Large intestine (tissue), 3 donors: ENCODE results near the gene SPIB. TPM values are rescaled to one million over a fixed set of nuclear protein-coding genes. Genes with fewer than 3 reads are reported as not detected.
"Not testable (repeated sequence)": the region's sequence is repeated elsewhere in the genome, so short reads cannot be mapped to it uniquely, and the experiment has no call there.

Experiments used
- DNase-seq, 2 donors: peaks; one replicate each; pipeline versions ENCODE4 v3.0.0 to v3.0.0-alpha.2; 2013
- H3K27ac ChIP-seq: one replicate; pipeline ENCODE4 v1.5.1; 2013; ENCODE audit warnings: low read length
- H3K27me3 ChIP-seq: 2 replicates; pipeline ENCODE4 v1.6.1; 2013; ENCODE audit warnings: low read length; ENCODE audit not compliant: control insufficient read depth, insufficient read depth
- H3K36me3 ChIP-seq: 2 replicates; pipeline ENCODE4 v1.6.1; 2013; ENCODE audit warnings: low read length; ENCODE audit not compliant: control insufficient read depth, insufficient read depth
- H3K4me1 ChIP-seq: one replicate; pipeline ENCODE4 v1.6.1; 2013; ENCODE audit warnings: low read length; ENCODE audit not compliant: control insufficient read depth, insufficient read depth
- H3K4me3 ChIP-seq: one replicate; pipeline ENCODE4 v1.5.1; 2013; ENCODE audit warnings: low read length
- H3K9me3 ChIP-seq: one replicate; pipeline ENCODE4 v1.6.1; 2013; ENCODE audit warnings: mild to moderate bottlenecking, low read depth, low read length, moderate library complexity; ENCODE audit not compliant: control insufficient read depth
- WGBS: methylation state at CpG from one replicate; pipeline ENCODE4 v1.1.5; 2013; ENCODE audit warnings: low lambda C conversion rate; ENCODE audit not compliant: insufficient coverage; 5-methylcytosine and 5-hydroxymethylcytosine counted together
- polyA plus RNA-seq: library from polyadenylated mRNA; unstranded; fragments of 120-200 nt; gene quantifications from one replicate; pipeline ENCODE4 v1.2.1, GENCODE V29; 2013

SPIB gene
- polyA plus RNA-seq, 1 donor, result 13.5 TPM

DNA sequence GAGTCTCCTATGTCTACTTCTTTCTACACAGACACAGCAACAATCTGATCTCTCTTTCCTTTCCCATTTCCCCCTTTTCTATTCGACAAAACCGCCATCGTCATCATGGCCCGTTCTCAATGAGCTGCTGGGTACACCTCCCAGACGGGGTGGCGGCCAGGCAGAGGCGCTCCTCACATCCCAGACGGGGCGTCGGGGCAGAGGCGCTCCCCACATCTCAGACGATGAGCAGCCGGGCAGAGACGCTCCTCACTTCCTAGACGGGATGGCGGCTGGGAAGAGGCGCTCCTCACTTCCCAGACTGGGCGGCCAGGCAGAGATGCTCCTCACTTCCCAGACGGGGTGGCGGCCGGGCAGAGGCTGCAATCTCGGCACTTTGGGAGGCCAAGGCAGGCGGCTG lies 27.8 kb upstream of the SPIB start:
- DNase-seq, H3K4me3 ChIP-seq, H3K27me3 ChIP-seq, H3K27ac ChIP-seq, H3K4me1 ChIP-seq, H3K9me3 ChIP-seq, H3K36me3 ChIP-seq: not testable (repeated sequence)
- 100% methylated on average over 5 of the region's 23 CpGs for WGBS

DNA sequence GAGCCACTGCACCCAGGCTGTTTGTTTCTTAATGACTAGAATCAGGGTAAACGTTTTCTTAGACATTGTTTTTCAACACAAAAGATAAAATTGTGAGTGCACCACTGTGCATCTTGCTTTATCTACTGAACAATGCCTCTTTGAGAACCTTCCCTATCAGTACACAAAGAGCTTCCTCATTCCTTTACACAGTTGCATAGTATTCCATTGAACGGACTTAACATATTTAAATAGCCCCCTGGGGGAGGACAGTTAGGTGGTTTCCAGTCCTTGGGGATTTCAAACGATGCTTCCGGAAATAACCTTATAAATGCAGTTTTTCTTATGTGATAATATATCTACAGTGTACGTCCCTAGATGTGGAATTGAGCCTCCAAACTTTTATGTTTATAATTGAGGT lies 26.0 kb upstream of the SPIB start:
- Histone ChIP-seq H3K9me3 (peaks cover 3% of the 10 kb centered on the region), H3K36me3 (peaks cover 3% of the 10 kb centered on the region)
- no CpG with 5 or more reads among the region's 5 CpGs for WGBS

DNA sequence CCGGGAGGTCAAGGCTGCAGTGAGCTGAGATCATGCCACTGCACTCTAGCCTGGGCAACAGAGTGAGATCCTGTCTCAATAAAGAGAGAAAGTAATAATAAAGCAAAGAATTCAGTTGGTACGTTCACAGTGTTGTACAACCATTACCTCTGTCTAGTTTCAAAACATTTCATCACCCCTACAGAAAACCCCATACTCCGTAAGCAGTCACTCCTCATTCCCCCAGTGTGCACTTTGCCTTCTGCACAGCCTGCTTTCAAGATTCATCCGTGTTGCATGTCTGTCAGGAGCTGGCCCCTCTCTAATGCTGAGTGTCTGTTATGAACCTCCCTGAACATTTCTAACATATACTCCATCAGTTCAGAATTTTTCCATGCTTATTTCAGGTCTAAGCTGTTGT lies 25.1 kb upstream of the SPIB start:
- Histone ChIP-seq H3K9me3 (peaks cover 4% of the 10 kb centered on the region), H3K36me3 (peaks cover 2% of the 10 kb centered on the region), H3K27ac (no peak overlapping the region), H3K27me3 (no peaks in the 10 kb centered on the region), H3K4me1 (peaks cover 6% of the 10 kb centered on the region), H3K4me3 (no peak overlapping the region)
- WGBS, result no CpG with 5 or more reads among the region's 4 CpGs
- DNase-seq, result no peak

More for the DNA sequence above, 26.0 kb upstream of the SPIB start:
- Histone ChIP-seq H3K27ac (no peak overlapping the region), H3K4me3 (no peak overlapping the region), H3K4me1 (peaks cover 6% of the 10 kb centered on the region), H3K27me3 (no peaks in the 10 kb centered on the region)
- no peak for DNase-seq

DNA sequence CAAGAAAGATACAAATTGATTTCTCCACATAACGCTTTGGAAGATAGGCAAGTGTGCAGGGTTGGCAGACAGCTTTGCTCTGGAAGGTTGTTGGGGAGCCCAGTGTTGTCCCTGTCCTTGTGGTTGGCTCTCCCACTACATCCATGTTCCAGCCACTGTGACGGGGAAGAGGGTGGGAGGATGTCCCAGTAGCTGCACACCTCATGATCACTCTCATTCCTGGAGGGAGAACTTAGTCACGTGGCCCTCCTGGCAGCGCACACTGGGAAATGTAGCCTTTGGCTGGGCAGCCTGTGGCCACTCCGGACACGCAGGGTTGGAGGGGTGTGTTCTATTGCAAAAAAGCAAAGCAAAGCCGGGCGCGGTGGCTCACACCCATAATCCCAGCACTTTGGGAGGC lies 24.7 kb upstream of the SPIB start:
- Histone ChIP-seq H3K27me3 (no peaks in the 10 kb centered on the region), H3K4me1 (peaks cover 6% of the 10 kb centered on the region), H3K4me3 (no peak overlapping the region), H3K9me3 (peaks cover 7% of the 10 kb centered on the region), H3K27ac (no peak overlapping the region), H3K36me3 (peaks cover 6% of the 10 kb centered on the region)
- DNase-seq, result no peak
- WGBS, result no CpG with 5 or more reads among the region's 9 CpGs

DNA sequence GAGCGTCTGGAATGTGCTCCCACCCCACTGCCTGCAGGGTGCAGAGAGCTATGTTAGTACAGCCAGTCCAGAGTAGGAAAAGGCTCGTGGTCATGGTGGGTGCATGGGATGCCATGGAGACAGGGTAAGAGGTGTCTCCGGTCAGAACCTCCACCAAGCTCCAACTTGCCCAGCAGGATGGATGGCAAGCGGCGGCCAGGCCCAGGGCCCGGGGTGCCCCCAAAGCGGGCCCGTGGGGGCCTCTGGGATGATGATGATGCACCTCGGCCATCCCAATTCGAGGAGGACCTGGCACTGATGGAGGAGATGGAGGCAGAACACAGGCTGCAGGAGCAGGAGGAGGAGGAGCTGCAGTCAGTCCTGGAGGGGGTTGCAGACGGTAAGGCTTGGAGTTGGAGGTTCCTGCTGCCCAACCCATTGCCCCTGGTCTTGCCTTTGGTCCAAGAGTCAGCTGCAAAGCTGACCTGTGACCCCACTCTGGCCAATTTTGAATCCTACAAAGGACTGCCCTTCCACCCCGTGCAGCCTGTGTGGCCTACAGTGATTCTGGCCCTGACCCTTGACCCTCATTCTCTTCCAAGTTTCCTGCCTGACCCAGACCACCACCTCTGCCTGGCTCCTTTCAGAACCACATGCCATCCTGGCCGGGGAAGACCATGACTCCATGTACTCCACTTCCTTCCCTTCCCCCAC lies 19.9 kb upstream of the SPIB start:
- peaks cover 4% of the 10 kb centered on the region for H3K9me3 ChIP-seq
- WGBS, result no CpG with 5 or more reads among the region's 13 CpGs
- H3K36me3 ChIP-seq, result peaks cover 11% of the 10 kb centered on the region
- H3K27ac ChIP-seq, result no peak overlapping the region
- peaks cover 6% of the 10 kb centered on the region for H3K4me1 ChIP-seq
- H3K4me3 ChIP-seq, result no peak overlapping the region
- no peak for DNase-seq
- no peaks in the 10 kb centered on the region for H3K27me3 ChIP-seq

DNA sequence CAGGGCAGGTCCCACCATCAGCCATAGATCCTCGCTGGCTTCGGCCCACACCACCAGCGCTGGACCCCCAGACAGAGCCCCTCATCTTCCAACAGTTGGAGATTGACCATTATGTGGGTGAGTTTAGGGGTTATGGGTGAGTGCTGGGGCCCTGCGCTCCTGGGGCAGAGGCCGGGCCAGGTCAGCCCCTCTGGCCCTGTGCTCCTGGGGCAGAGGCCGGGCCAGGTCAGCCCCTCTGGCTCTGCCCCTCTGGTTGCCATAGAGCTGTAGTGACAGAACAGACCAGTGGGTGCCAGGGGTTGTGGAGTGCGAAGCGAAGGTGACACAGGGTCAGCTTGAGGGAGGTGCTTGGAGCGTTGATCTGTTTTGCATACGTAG lies 19.4 kb upstream of the SPIB start:
- WGBS, result no CpG with 5 or more reads among the region's 10 CpGs
- peaks cover 6% of the 10 kb centered on the region for H3K4me1 ChIP-seq

DNA sequence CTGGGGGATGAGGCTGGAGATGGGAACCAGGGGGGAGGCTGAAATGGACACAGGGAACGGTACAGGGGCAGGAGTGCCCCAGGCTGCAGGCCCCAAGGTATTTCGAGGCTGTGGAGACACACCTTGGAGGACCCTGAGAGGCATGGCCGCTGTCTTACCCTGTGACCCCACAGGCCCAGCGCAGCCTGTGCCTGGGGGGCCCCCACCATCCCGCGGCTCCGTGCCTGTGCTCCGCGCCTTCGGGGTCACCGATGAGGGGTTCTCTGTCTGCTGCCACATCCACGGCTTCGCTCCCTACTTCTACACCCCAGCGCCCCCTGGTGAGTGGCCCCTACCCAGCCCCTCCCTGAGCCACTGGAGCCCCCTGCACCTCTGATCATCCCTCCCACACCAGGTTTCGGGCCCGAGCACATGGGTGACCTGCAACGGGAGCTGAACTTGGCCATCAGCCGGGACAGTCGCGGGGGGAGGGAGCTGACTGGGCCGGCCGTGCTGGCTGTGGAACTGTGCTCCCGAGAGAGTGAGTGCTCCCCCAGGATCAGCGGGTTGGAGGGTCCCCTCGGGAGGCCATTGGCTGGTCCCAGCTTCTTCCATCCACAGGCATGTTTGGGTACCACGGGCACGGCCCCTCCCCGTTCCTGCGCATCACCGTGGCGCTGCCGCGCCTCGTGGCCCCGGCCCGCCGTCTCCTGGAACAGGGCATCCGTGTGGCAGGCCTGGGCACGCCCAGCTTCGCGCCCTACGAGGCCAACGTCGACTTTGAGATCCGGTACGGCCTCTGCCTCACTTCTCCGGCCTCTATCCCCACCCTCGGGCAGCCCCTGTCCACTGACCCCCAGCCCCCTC lies 16.9 kb upstream of the SPIB start:
- H3K27me3 ChIP-seq, result no peaks in the 10 kb centered on the region
- H3K4me1 ChIP-seq, result no peaks in the 10 kb centered on the region
- WGBS, result no CpG with 5 or more reads among the region's 48 CpGs
- H3K9me3 ChIP-seq, result peaks cover 4% of the 10 kb centered on the region
- DNase-seq, result no peak
- H3K36me3 ChIP-seq, result peaks cover 11% of the 10 kb centered on the region
- no peak overlapping the region for H3K27ac ChIP-seq
- H3K4me3 ChIP-seq, result no peak overlapping the region

More for the DNA sequence above, 19.4 kb upstream of the SPIB start:
- DNase-seq, result no peak
- H3K9me3 ChIP-seq, result peaks cover 4% of the 10 kb centered on the region
- no peak overlapping the region for H3K27ac ChIP-seq
- peaks cover 11% of the 10 kb centered on the region for H3K36me3 ChIP-seq
- no peaks in the 10 kb centered on the region for H3K27me3 ChIP-seq
- H3K4me3 ChIP-seq, result no peak overlapping the region

DNA sequence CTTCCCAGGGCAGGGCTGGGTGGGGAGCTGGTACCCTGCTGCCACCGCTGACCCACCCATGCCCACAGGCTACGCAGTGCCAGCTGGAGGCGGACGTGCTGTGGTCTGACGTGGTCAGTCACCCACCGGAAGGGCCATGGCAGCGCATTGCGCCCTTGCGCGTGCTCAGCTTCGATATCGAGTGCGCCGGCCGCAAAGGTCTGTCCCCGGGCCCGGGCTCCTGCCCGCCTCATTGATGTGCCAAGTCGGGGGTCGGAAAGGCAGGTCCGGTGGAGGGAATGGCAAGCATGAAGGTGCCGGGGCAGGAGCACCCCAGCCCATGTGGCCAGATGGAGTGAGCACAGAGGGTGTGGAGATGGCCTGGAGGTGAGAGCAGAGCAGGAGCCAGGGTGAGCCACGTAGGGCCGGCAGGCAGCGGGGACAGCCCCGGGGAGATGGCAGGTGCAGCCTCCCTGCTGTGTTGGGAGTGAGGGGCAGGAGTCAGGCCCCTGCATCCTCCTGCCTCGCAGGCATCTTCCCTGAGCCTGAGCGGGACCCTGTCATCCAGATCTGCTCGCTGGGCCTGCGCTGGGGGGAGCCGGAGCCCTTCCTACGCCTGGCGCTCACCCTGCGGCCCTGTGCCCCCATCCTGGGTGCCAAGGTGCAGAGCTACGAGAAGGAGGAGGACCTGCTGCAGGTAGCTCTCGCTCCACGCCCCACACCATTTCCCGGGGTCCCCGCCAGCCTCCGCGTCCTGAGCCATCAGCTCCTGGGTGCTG lies 16.0 kb upstream of the SPIB start:
- WGBS, result no CpG with 5 or more reads among the region's 41 CpGs
- DNase-seq, result no peak
- no peaks in the 10 kb centered on the region for H3K4me1 ChIP-seq
- H3K27ac ChIP-seq, result no peak overlapping the region
- H3K36me3 ChIP-seq, result peaks cover 14% of the 10 kb centered on the region
- H3K27me3 ChIP-seq, result no peaks in the 10 kb centered on the region
- H3K4me3 ChIP-seq, result no peak overlapping the region
- H3K9me3 ChIP-seq, result peaks cover 4% of the 10 kb centered on the region

DNA sequence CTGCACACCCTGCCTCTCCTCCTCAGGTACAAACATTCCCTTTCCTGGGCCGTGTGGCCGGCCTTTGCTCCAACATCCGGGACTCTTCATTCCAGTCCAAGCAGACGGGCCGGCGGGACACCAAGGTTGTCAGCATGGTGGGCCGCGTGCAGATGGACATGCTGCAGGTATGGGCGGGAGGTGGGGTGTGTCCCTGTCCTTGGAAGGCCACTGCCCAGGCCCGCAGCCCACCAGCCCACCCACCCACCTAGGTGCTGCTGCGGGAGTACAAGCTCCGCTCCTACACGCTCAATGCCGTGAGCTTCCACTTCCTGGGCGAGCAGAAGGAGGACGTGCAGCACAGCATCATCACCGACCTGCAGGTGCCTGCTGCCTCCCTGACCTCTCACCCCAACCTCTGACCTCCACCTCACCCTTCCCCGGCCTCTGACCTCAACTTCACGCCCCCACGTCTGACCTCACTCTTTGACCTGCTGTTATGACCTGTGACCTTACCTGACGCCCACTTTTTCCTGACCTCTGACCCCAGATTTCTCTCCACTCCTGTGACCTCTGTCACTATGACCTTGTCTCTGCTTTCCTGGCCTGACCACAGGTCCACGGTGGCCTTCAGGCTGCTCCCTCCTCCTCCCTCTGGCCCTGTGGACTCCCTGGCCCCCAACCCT lies 12.4 kb upstream of the SPIB start:
- no peaks in the 10 kb centered on the region for H3K27me3 ChIP-seq
- no peak overlapping the region for H3K27ac ChIP-seq
- peaks cover 21% of the 10 kb centered on the region for H3K36me3 ChIP-seq
- no peak overlapping the region for H3K4me3 ChIP-seq
- no CpG with 5 or more reads among the region's 22 CpGs for WGBS
- H3K9me3 ChIP-seq, result no peaks in the 10 kb centered on the region
- H3K4me1 ChIP-seq, result peaks cover 13% of the 10 kb centered on the region
- no peak for DNase-seq

DNA sequence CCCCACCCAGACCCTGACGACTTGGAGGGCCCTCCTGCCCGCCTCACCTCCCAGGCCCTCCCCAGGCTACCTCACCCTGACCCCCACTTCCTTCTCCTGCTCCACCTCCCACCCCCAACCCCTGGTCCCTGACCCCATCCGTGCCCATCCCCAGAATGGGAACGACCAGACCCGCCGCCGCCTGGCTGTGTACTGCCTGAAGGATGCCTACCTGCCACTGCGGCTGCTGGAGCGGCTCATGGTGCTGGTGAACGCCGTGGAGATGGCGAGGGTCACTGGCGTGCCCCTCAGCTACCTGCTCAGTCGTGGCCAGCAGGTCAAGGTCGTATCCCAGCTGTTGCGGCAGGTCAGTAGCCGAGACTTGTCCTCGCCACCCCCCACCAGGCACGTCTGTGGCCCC lies 11.9 kb upstream of the SPIB start:
- Histone ChIP-seq H3K9me3 (no peaks in the 10 kb centered on the region), H3K27ac (no peak overlapping the region), H3K4me3 (no peak overlapping the region), H3K36me3 (peaks cover 21% of the 10 kb centered on the region), H3K4me1 (peaks cover 14% of the 10 kb centered on the region), H3K27me3 (no peaks in the 10 kb centered on the region)
- DNase-seq, result no peak
- no CpG with 5 or more reads among the region's 19 CpGs for WGBS
